Measurements from ENCODE around the gene PTPRK. TPM values are rescaled to one million over a fixed set of nuclear protein-coding genes. Genes with fewer than 3 reads are reported as not detected.

The PTPRK gene
- total and polyA plus RNA-seq, 2 of the 8 experiments (the other 6 are each of a cell fraction or from before 2014, with no cell fraction given), result 11.4 to 47.3 TPM

DNA sequence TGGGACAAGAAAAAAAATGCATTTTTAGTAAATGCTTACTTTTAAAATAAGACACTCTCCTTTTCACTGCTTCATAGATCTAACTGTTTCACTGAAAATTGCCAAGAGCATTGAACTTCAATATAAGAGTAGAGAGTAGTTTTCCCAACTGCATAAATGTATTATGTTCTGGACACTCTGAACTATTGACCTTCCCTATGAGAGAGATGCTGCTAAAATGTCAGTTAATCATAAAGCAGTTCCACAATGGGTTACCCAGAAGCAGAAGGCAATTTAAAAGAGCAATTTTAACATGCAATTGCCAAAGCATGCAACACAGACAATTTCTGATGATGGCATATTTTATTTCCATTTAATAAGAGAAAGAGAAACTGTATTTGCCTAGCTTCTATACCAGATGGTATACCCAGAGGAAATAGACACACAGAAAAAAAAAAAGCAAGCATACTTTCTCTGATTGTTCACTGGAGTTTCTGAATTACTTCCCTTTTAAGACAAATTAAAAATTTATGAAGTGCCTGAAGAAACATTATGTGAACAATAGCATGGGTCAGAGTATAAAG lies 340.4 kb downstream of the PTPRK start:
- H3K27ac ChIP-seq (ENCODE audit: low read depth, low read length), result no peak overlapping the region
- no peaks in the 10 kb centered on the region for H3K79me2 ChIP-seq (ENCODE audit: control insufficient read depth in 1 of 2, insufficient read depth in 2 of 2, low read length in 2 of 2)
- CTCF ChIA-PET (ENCODE audit: partially characterized antibody), result no interaction called here
- peaks cover 0 to 3% (median 0%) of the 10 kb centered on the region in 4 experiments; a peak in 2 of 7 replicates for H3K4me1 ChIP-seq (replicated peaks in 1 of 4; ENCODE audit: control insufficient read depth in 3 of 4, insufficient read depth in 4 of 4, low read length in 3 of 4)
- no peaks in the 10 kb centered on the region for H4K20me1 ChIP-seq (replicated peaks in 1 of 2; ENCODE audit: control insufficient read depth in 1 of 2, insufficient read depth in 2 of 2, low read length in 2 of 2)
- H4K8ac ChIP-seq (ENCODE audit: extremely low read depth, insufficient read depth, low read length), result no peak overlapping the region
- no peak overlapping the region for H3K4ac ChIP-seq (replicated peaks; ENCODE audit: insufficient read length, low read depth, low read length)
- no peak overlapping the region for H2BK120ac ChIP-seq (replicated peaks; ENCODE audit: low read depth, low read length)
- H3K9ac ChIP-seq (replicated peaks in 1 of 4; ENCODE audit: extremely low read depth in 1 of 4, low read depth in 3 of 4, low read length in 3 of 4), result no peak overlapping the region
- H4K91ac ChIP-seq (replicated peaks; ENCODE audit: insufficient read length, low read length), result no peak overlapping the region
- no peak overlapping the region for H4K5ac ChIP-seq (ENCODE audit: insufficient read length, low read depth, low read length)
- H3K56ac ChIP-seq (replicated peaks; ENCODE audit: insufficient read length, low read depth, low read length), result no peak overlapping the region
- H2AFZ ChIP-seq (ENCODE audit: low read length), result no peak overlapping the region
- H3K36me3 ChIP-seq (ENCODE audit: control insufficient read depth in 2 of 4, insufficient read depth in 4 of 4, low read length in 3 of 4), result peaks cover 0 to 7% (median 3%) of the 10 kb centered on the region in 4 experiments; a peak in 3 of 8 replicates
- POLR2A ChIA-PET (ENCODE audit: partially characterized antibody), result no interaction called here
- no peak overlapping the region for H3K14ac ChIP-seq (ENCODE audit: insufficient read length)
- no peaks in the 10 kb centered on the region for H3K23me2 ChIP-seq (ENCODE audit: low read depth, low read length)
- no peak overlapping the region for H3K18ac ChIP-seq (ENCODE audit: extremely low read depth, low read length)
- no peaks in the 10 kb centered on the region for H3K9me3 ChIP-seq (ENCODE audit: insufficient read depth in 2 of 2, low read depth in 1 of 2, low read length in 1 of 2)
- TF ChIP-seq HDAC6 (IDR thresholded peaks at IDR 0.05; ENCODE audit: low read depth, low read length), result no peak
- no peak for TF ChIP-seq POU5F1 (IDR thresholded peaks at IDR 0.05; ENCODE audit: low read depth, low read length)
- no peak for TF ChIP-seq TCF12 (IDR thresholded peaks at IDR 0.05; ENCODE audit: low read depth, low read length)
- TF ChIP-seq NANOG (IDR thresholded peaks at IDR 0.05; ENCODE audit: insufficient read depth, low read depth, low read length, poor library complexity, severe bottlenecking), result no peak
- no peak for TF ChIP-seq ASH2L (IDR thresholded peaks at IDR 0.05; ENCODE audit: low read length)
- TF ChIP-seq BACH1 (IDR thresholded peaks at IDR 0.05; ENCODE audit: low read length), result no peak
- no peak for TF ChIP-seq SP1 (IDR thresholded peaks at IDR 0.05; ENCODE audit: low read depth, low read length)
- TF ChIP-seq RNF2 (IDR thresholded peaks at IDR 0.05; ENCODE audit: borderline replicate concordance, low read depth, low read length, missing control alignments, poor library complexity, severe bottlenecking), result no peak
- TF ChIP-seq BRCA1 (IDR thresholded peaks at IDR 0.05; ENCODE audit: low read depth, low read length), result no peak
- no peak for TF ChIP-seq PHF8 (conservative IDR thresholded peaks at IDR 0.05; ENCODE audit: low read depth, low read length)
- no peak for TF ChIP-seq POLR2AphosphoS5 (IDR thresholded peaks at IDR 0.05; ENCODE audit: low read depth, low read length)
- FAIRE-seq (no peak), DNase-seq (ENCODE audit: low read depth in 1 of 2, low spot score in 2 of 2) (no peak)
- no peak overlapping the region for H3K4me3 ChIP-seq (ENCODE audit: extremely low read depth in 1 of 4, insufficient read depth in 2 of 4, low read depth in 3 of 4, low read length in 4 of 4)
- no peak overlapping the region for H3K23ac ChIP-seq (ENCODE audit: insufficient read length)
- no peak overlapping the region for H2BK20ac ChIP-seq (ENCODE audit: low read length)
- H2BK15ac ChIP-seq (ENCODE audit: low read length), result no peak overlapping the region
- H3K27me3 ChIP-seq (replicated peaks in 1 of 4; ENCODE audit: control insufficient read depth in 3 of 4, extremely low read depth in 1 of 4, insufficient read depth in 3 of 4, low read length in 3 of 4), result no peaks in the 10 kb centered on the region
- no peak overlapping the region for H2BK12ac ChIP-seq (ENCODE audit: low read depth, low read length)
- no peak overlapping the region for H3K4me2 ChIP-seq (ENCODE audit: insufficient read depth in 1 of 2, low read depth in 2 of 2, low read length in 2 of 2)
- H2BK5ac ChIP-seq (ENCODE audit: low read depth, low read length), result no peak overlapping the region
- H2AK5ac ChIP-seq (ENCODE audit: low read depth, low read length), result no peak overlapping the region
- no peaks in the 10 kb centered on the region for H3K79me1 ChIP-seq (ENCODE audit: low read depth, low read length)
